ENCODE measurements around the gene TIAM1. TPM values are rescaled to one million over a fixed set of nuclear protein-coding genes. Genes with fewer than 3 reads are reported as not detected.

Gene TIAM1
- total and polyA plus RNA-seq, 11 donors, result 0.31 to 9.4 (median 1.1) TPM

DNA sequence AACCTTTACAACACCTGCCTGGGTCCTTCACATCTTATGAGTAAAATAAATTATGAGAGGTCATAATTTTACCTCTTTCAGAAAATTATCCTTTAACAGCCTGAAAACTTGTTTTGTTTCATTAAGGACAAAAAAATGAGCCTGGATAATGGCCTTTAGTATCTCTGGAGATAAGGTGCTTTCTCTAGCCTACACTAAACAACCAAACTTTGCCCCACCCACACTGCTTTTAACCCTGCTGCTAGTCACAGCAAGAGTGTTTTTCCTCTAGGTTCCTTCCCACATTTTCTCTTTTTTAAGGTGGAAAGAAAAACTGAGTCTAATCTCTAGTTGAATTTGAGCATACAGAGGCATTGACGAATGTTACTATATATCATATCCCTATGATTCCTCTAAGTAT is 204.0 kb downstream of the TIAM1 start:
- WGBS, 4 donors, result 84 to 91% (median 87%) methylated on average over 1 of the region's 1 CpG
- no peaks in the 10 kb centered on the region for H3K4me1 ChIP-seq
- H3K36me3 ChIP-seq, result no peaks in the 10 kb centered on the region
- H3K27ac ChIP-seq, result no peak overlapping the region
- no peak overlapping the region for H3K4me3 ChIP-seq
- ATAC-seq, result no peak
- TF ChIP-seq POLR2A (IDR thresholded peaks at IDR 0.05) (no peak), CTCF (IDR thresholded peaks at IDR 0.05) (no peak)
- H3K9me3 ChIP-seq, result no peaks in the 10 kb centered on the region
- no peak for DNase-seq
- intact Hi-C loops (cut with DNase I), result no loop called here
- no peaks in the 10 kb centered on the region for H3K27me3 ChIP-seq

DNA sequence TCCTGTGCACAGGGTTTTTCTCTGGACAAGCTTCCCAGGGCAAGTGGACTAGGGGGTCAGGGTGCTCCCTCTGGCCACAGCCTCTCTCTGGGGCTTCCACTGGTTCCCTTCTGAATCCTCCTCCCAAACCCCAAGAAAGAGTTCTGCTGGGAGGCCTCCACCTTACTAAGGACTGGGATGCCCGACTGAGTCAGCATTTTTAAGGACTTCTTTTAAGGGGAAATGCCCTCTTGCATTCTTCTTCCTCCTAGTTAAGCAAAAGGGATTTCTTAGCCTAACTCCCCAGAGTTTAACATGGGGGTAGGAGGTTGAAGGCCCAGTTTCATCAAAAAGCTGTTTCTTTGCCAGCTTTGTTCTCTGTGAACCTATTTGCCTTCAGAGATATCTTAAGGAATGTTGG is 206.1 kb downstream of the TIAM1 start:
- intact Hi-C loops (cut with DNase I), result no loop called here
- WGBS, 4 donors, result 73 to 90% (median 82%) methylated on average over 1 of the region's 1 CpG

GRCh38 chr21:31136891-31137290 is 207.2 kb downstream of the TIAM1 start:
- DNase-seq (no peak), ATAC-seq (no peak)
- no peak overlapping the region for H3K4me3 ChIP-seq
- no peaks in the 10 kb centered on the region for H3K9me3 ChIP-seq
- H3K36me3 ChIP-seq, result no peaks in the 10 kb centered on the region
- no peaks in the 10 kb centered on the region for H3K27me3 ChIP-seq
- no peak for TF ChIP-seq POLR2A (IDR thresholded peaks at IDR 0.05)
- TF ChIP-seq CTCF (IDR thresholded peaks at IDR 0.05), result no peak
- 25 to 35% (median 33%) methylated on average over 12 of the region's 12 CpGs for WGBS, 4 donors
- no peak overlapping the region for H3K27ac ChIP-seq
- H3K4me1 ChIP-seq, result peaks cover 0 to 16% (median 0%) of the 10 kb centered on the region in 12 donors
- intact Hi-C loops (cut with DNase I), result no loop called here

More for the DNA sequence above, 206.1 kb downstream of the TIAM1 start:
- Histone ChIP-seq H3K4me3 (no peak overlapping the region), H3K9me3 (no peaks in the 10 kb centered on the region), H3K4me1 (peaks cover 0 to 6% (median 0%) of the 10 kb centered on the region in 12 donors), H3K36me3 (no peaks in the 10 kb centered on the region), H3K27ac (peak overlapping the region in 1 of 12 donors; percentile 1), H3K27me3 (no peaks in the 10 kb centered on the region)
- ATAC-seq, result no peak
- TF ChIP-seq POLR2A (IDR thresholded peaks at IDR 0.05) (no peak), CTCF (IDR thresholded peaks at IDR 0.05) (no peak)
- DNase-seq, result no peak

GRCh38 chr21:31135531-31136184 is 208.4 kb downstream of the TIAM1 start:
- H3K27ac ChIP-seq, result no peak overlapping the region
- DNase-seq (no peak), ATAC-seq (no peak)
- no peaks in the 10 kb centered on the region for H3K27me3 ChIP-seq
- H3K9me3 ChIP-seq, result no peaks in the 10 kb centered on the region
- no peaks in the 10 kb centered on the region for H3K36me3 ChIP-seq
- no peak for TF ChIP-seq POLR2A (IDR thresholded peaks at IDR 0.05)
- TF ChIP-seq CTCF (IDR thresholded peaks at IDR 0.05), result no peak
- intact Hi-C loops (cut with DNase I), result no loop called here
- 71 to 83% (median 77%) methylated on average over 12 of the region's 12 CpGs for WGBS, 4 donors
- no peak overlapping the region for H3K4me3 ChIP-seq
- H3K4me1 ChIP-seq, result peaks cover 0 to 16% (median 0%) of the 10 kb centered on the region in 12 donors

All from heart left ventricle (tissue), 16 donors.